Measurements from ENCODE around the gene KANSL1L.

Gene KANSL1L

DNA sequence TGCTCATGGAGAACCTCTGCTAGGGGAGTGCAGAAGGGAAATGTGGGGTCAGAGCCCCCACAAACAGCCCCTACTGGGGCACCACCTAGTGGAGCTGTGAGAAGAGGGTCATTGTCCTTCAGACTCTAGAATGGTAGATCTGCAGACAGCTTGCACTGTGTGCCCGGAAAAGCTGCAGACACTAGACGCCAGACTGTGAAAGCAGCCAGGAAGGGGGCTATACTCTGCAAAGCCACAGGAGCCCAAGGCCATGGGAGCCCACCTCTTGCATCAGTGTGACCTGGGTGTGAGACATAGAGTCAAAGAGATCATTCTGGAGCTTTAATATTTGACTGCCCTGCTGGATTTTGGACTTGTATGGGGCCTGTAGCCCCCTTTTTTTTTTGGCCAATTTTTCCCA lies 107.9 kb downstream of the KANSL1L start:
- no peak for DNase-seq

DNA sequence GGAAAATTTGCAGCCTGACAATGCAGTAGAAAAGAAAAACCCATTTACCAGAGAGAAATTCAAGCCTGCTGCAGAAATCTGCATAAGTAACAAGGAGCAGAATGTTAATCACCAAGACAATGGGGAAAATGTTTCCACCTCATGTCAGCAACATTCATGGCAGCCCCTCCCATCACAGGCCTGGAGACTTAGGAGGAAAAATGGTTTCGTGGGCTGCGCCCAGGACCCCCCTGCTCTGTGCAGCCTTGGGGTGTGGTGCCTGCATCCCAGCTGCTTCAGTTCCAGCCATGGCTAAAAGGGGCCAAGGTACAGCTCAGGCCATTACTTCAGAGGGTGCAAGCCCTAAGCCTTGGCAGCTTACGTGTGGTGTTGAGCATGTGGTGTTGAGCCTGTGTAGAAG lies 115.4 kb downstream of the KANSL1L start:
- DNase-seq, result no peak

DNA sequence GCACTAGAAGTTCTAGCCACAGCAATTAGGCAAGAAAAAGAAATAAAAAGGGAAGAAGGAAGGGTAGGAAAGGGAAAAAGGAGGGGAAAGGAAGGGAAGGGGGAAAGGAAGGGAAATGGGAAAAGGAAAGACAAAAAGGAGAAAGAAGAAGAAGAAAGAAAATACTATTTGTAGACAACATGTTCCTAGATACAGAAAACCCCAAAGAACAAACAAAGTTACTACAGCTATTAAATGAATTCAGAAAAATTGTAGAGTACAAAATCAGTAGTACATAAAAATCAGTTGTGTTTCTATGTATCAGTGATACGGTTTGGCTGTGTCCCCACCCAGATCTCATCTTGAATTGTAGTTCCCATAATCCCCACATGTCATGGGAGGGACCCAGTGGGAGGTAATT lies 116.5 kb downstream of the KANSL1L start:
- DNase-seq, result no peak

DNA sequence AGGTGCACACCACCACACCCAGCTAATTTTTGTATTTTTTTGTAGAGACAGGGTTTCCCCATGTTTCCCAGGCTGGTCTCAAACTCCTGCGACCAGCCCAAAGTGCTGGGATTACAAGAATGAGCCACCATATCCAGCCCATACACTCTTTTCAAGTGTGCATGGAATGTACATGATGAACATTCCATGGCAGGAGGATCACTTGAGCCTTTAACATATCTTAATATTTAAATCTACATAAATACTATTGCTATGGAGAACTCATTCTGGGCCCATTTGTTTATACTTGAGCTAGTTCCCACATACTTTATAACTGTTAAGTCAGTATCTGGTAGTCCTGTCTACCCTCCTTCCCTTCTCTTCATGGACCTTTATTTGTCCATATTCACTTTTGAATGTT lies 120.3 kb downstream of the KANSL1L start:
- no peak for DNase-seq

DNA sequence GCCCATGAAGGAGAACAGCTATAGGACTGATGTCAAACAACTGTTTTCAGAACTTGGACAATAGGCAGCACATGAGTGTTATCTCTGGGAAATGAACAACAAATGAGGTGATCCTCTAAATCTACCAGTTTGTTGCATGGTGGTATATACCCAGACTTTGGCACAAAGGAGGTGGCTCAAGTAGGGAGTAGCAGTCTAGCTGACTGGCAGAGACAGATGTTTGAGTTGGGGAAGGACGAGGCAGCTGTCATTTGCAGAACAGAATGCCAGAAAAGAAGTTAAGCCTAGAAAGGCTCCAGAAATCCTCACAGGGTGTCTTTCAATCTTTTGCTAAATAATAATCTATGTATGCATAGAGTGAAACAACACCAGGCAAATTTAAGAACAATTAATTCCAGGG lies 121.4 kb downstream of the KANSL1L start:
- no peak for DNase-seq

DNA sequence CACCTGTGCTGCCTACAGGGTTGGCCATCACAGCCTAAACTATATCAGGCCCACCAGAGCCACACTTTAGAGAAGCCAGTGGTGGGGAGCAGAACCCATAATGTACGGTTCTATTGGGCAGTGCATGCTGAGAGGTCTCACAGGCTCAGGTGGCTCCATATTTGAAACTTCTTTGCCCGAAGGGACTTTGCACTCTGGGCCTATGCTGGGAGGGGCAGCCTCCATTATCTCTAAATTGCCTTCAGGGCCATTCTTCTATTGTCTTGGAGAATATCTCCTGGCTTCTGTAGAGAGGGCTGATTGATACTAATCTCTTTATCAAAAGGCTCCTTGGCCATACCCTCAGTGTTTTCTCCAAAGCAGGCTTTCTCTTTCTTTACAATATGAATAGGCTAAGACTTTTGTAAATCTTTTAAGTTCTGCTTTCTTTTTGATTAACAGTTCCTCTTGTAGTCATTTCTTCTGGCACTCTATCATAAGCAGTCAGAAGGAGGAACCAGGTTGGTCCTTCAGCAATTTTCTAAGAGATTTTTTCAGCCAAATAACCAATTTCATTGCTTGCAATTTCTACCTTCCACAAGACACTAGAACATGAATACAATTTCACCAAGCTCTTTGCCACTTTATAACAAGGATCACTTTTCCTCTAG lies 124.2 kb downstream of the KANSL1L start:
- no peak for DNase-seq

DNA sequence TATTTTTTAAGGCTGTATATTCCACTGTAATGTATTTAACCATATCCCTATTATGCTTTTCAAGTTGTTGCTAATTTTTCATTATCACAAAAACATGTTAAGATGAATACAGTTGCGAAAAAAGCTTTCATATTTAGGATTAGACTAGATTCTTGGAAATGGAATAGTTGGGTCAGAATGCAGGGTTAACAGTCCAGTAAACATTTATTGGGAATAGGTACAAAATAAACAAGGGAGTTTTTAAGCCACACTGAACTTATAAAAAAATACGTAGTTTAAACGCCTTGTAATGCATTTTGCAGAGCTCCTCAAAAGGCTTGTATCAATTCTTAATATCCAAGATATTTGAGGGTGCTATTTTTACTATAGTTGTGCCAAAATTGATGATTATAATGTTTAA lies 133.1 kb downstream of the KANSL1L start:
- DNase-seq, result no peak

DNA sequence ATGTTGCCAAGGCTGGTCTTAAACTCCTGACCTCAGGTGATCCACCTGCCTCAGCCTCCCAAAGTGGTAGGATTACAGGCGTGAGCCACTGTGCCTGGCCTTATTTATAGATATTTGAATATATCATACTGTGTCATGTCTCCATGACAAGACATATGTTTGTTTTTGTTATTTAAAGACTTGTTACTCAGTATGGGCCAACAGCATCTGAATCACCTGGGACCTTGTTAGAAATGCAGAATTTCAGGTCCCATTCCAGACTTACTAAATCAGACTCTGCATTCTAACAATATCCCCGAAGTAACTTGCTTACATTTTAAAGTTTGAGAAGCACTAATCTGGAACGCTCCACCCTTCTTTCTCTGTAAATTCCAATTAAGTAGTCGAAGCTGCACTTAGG lies 135.5 kb downstream of the KANSL1L start:
- no peak for DNase-seq

DNA sequence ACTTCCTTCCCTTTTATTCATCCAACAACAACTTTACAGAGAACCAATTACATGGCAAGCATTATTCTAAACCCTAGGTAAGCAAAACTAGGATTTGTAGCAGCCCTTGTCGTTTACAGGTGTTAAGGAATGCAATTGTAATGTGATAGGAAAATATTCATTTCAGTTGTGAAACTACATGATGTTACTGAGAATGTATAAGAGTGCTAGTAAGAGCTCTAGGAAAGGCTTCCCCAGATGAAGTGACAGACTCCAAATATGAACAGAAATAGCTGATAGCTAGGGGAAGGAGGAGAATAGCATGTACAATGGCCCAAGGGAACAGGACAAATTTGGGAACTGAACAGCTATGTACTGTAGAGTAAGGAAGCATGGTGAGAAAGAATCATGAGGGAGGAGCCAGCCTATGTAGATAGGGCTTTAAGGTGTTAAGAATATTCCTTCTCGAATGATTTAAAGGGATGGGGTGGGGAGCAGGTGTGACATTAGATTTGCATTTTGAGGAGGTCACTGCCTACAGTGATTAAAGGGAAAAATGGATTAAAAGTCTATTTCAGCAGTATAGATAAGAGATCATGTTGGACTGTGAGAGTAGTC lies 137.0 kb downstream of the KANSL1L start:
- no peak for DNase-seq

DNA sequence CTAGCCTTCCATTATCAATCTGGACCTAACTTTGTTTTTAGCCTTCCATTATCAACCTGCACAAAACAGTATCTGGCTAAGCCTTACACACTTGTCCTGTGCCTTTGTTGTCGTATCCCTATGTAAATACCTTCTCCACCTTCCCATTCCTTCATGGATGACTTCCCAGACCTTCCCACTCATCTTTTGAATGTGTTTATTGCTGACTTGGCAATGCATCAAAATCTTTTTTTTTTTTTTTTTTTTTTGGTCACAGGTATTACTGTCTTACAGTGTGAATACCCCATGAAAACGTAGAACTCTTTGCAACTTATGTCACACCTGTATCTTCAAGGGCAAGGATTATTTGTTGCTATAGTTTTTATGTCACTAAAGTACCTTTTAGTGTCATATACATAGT lies 143.0 kb downstream of the KANSL1L start:
- no peak for DNase-seq

DNA sequence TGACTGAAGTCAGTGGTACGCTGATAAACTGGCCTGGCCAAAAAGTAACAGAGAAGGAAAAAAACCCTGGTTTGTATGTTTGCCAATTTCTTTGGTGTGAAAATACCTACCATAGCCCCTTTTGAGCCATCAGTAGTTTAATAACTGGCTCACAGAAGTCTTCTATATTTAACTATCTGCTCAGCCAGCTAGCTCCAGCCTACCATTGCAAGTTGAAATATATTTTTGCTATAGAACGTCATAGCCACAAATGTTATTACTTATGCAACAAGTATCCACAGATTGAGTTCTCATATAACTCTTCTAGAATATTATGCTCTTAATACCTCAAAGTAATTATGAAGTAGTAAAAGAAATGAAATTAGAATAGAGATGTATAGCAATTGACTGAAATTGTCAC lies 143.6 kb downstream of the KANSL1L start:
- no peak for DNase-seq

DNA sequence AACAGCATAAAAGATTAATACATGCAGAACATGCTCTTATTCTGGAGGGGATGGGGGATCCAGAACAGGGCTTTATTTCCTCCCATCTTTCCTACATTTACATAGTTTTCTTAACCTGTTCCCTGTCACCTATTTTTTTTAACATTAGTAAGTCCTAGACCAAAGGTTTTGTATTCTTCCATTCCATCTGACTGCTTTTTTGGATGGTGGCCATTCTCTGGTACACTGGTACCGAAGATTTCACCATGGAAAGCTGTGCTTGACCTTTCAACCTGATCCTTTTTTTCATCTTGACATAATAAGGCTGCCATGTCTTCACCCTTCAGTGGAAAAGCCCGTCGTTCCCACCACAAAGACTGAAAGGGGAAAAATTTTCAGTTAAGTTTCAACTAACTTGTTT lies 148.4 kb downstream of the KANSL1L start:
- no peak for DNase-seq

DNA sequence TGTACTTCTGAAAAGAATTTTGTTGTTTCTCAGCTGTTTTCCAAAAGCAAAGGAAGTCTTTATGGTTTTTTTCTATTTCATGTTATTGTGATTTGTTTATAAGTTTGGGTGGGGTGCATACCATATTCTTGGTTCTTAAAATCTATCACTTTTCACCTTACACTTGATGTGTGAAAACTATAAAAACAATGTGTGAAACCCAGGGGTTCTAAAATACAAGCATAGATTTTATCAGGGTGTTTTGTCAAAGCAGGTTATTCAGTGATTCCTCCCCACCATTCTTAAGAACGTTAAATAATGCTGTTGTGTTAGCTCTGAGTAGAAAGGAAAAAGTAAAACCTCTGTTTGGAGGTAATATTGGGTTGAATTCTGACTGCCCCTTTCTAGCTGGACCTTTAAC lies 151.1 kb downstream of the KANSL1L start:
- no peak for DNase-seq

DNA sequence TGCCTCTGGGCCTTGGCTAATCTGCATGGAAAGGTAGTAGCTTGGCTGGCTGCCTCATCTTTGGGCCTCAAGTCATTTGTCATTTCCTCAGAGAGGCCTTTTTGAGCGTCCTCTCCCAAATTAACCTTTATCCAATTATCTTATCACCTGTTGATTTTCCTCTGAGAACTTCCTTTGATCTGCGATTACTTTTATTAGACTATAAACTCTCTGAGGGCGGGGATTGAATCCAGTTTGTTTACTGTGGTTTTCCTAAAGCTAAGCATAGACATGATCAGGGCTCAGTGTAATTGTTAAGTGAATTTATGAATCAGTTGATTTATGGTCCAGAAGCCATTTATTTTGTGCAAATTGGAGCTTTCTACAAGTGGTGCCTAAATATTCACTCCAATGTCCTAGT lies 161.3 kb downstream of the KANSL1L start:
- DNase-seq, result no peak

DNA sequence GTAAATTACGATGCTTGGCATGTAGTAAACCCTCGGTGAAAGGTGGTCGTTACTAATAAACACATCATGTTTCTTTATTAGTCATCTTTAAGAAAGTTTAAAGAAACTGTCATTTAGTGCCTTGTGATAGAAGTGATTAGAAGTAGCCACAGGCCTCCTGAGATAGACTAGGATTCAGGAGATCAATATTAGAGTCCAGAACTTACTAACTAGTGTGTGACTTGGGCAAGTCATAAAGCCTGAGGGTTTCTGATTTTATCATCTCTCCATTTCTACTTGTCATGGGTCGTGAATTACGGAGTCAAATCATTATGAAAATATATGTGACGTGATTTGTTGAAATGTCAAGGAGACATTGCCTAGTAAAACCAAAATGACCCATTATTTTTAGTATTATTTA lies 162.1 kb downstream of the KANSL1L start:
- no peak for DNase-seq

DNA sequence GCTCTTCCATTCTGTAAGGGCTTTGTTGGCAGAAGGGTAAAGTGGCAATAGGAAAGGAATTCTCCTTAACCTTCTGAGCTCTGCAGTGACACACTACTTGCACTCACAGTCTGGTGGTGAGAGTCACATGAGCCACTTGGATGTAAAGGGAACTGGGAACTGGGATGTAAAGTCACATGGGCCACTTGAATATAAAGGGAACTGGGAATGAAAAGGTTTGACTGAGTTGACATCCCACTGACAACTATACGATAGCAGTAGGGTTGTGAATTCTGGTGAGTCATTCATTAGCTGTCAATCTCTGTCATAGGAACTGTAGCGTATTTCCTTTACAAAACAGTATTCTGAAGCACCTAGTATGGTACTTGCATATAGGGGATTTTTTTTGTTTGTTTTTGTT lies 163.3 kb downstream of the KANSL1L start:
- no peak for DNase-seq

DNA sequence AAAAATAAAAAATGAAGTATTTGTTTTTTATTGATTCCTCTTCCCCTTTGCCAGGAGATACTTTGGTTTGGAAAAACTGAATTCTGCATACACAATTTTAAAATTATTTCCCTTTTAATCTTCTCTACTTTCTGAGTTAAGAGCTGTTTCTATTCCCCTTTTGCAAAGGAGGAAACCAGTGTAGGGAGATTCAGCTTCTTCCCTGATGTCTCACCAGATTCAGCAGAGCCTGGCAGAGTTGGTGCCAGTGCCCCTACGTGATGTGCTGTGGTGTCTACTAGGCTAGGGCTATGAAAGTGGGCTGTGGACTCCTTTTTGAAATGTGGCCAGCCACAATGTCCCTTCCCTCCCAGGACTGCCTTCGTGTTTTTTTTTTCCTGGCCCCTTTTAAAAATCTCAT lies 166.3 kb downstream of the KANSL1L start:
- DNase-seq, result no peak

DNA sequence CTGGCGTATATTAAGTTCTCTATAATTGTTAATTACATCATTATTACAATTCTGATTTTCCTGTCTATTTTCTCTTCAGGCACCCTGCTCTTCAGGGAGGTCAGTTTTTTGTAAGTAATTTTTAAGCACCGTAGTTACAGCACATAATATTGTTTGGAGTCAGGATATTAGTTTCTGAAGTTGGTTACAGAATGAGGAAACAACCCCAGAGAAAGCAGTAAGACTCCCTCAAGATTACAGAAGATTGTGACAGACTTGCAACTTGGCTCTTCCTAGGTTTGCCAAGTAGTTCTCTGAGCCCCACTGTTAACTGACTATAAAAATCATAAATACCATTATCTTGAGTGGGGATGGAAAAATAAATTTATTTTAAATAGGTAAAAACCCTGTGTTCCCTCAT lies 167.8 kb downstream of the KANSL1L start:
- no peak for DNase-seq

DNA sequence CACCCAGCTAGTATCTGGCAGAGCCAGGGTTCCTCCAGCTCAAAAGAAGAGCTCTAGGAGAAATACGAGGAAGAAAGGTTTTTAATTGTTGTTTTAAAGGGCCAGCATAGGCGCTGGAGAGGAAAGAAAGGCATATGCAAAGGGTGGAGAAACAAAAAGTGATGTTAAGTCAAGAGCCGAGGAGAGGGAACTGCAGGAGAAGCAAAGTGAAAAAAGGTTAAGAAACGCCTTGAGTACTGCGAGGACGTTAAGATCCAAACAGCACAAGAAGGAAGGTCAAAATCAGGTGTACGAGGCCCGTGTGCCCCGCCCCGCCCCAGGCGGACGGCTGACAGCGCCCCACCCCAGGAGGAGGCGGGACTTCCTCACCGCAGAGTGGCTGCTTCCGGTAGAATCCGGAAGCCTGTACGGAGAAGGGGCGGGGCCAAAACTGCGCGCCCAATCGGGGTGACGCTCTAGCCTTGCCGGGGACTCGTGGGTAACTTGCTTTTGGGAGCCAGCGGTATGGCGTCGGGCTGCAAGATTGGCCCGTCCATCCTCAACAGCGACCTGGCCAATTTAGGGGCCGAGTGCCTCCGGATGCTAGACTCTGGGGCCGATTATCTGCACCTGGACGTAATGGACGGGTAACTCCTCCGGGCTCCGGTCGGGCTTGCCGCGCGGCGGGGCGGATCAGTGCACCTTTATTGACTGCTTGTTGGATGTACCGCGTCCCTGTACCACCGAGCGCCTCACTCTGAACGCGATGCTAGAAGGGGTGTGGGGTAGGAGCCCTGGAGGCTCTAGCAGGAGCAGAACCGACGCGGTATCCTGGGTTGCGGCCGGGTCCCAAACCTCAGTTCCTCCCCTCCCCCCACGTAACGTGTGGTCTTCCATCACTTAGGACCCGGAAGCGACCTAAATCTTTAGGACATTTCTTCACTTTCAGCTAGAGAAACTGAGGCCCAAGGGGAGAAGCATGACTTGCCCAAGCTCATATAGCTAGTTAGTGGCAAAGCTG lies 168.8 kb downstream of the KANSL1L start, which contains the start of gene RPE:
Gene RPE (plus strand): TSS at position 481 of the 1,000 bp plus-strand sequence. CDS start 24 bp downstream, at position 505.
- peak; percentile 95 to 97 (median 96) for DNase-seq

DNA sequence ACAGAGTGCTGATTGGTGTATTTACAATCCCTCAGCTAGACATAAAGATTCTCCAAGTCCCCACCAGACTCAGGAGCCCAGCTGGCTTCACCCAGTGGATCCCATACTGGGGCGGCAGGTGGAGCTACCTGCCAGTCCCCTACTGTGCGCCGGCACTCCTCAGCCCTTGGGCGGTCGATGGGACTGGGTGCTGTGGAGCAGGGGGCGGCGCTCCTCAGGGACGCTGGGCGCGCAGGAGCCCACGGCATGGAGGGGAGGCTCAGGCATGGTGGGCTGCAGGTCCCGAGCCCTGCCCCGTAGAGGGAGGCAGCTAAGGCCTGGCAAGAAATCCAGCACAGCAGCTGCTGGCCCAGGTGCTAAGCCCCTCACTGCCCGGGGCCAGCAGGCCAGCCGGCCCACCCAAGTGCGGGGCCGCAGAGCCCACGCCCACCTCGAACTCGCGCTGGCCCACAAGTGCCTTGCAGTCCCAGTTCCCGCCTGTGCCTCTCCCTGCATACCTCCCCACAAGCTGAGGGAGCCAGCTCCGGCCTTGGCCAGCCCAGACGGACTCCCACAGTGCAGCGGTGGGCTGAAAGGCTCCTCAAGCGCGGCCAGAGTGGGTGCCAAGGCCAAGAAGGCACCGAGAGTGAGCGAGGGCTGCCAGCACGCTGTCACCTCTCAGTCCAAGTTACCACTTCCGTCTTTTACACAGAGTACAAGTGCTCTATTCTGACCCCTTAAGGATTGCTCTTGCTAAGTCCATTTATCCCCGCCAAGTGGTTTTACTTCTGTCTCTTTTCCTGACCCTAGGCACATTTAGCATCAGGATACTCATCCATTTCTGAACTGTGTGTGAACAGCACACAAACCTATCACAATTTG lies 170.5 kb downstream of the KANSL1L start:
- DNase-seq, result no peak

DNA sequence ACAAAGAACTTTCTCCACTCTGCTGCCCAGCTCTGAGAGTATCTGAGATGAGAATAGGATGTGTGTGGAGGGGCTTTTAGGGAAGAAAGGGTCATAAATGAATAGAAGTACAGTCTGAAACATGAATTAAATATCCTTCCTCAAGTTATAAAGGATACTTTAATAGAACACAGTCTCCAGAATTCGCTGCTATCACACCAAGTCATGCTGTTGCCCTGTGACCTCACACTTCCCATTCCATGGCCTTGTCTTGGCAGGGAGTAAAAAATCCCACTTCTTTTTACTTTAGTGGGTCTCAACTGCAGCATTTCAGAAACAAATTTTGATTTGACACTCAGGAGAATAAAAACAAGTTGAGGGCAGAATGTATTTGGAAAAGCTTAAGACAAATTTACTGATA lies 172.6 kb downstream of the KANSL1L start:
- no peak for DNase-seq

DNA sequence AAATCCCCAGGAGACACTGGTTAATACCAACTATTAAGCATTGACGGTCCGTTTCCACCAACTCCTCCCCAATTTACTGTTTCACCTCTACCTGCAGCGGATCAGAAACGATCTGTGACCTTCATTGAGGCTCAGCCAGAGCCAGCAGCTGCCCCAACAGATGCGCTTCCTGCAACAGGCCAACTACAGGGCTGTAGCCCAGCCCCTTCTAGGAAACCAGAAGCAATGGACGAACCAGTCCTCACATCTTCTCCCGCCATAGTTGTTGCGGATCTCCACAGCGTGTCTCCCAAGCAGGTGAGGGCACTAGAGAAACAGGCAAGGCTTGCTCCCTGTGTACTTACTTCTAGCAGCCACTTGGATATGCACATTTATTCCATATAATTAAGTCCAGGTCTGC lies 177.2 kb downstream of the KANSL1L start:
- DNase-seq, result no peak

DNA sequence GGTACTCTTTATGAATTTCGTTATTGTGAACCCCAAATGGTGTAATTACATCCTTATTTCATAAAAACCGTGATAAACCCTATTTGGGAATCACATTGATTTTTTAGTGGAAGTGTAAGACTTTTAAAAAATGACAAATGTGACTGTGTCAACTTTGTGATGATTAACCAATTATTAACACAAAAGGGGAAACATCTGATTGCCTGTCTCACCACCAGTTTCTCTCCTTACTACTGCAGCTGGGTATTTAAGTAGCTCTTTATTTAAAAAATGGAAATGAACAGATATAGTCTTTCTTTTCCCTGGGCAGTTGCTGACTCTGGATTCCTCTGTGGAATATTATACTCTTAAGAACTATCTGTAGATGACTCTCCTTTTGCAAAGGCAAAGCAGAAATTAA lies 180.4 kb downstream of the KANSL1L start:
- DNase-seq, result no peak

Data from activated CD4-positive, CD25-positive, alpha-beta regulatory T cell (primary cell).